Astrocyte (in vitro differentiated cells and primary cell): Measurements from ENCODE around the gene SLC25A33. TPM values are rescaled to one million over a fixed set of nuclear protein-coding genes. Genes with fewer than 3 reads are reported as not detected.
"Not testable (repeated sequence)": the region's sequence is repeated elsewhere in the genome, so short reads cannot be mapped to it uniquely, and the experiment has no call there.

Experiments
- DNase-seq: peaks from one replicate; pipeline ENCODE4 v3.0.0-alpha.2; 2010; ENCODE audit warnings: low read depth
- FAIRE-seq: peaks from 2 replicates; lab custom pipeline; 2011; peaks lifted over from hg19 to GRCh38; lab: Jason Lieb, UNC
- H2AFZ ChIP-seq: 2 replicates; pipeline ENCODE4 v1.6.0; 2012; ENCODE audit warnings: low read depth, low read length, inconsistent platforms
- H3K27ac ChIP-seq: 2 replicates; pipeline ENCODE4 v1.5.1; 2011; ENCODE audit warnings: low read depth, low read length, inconsistent platforms
- H3K27me3 ChIP-seq: 2 replicates; pipeline ENCODE4 v1.6.0; 2011; ENCODE audit warnings: low read length, inconsistent platforms; ENCODE audit not compliant: insufficient read depth
- H3K36me3 ChIP-seq: 2 replicates; pipeline ENCODE4 v1.5.1; 2011; ENCODE audit warnings: low read length, inconsistent platforms; ENCODE audit not compliant: insufficient read depth
- H3K4me1 ChIP-seq: 2 replicates; pipeline ENCODE4 v1.5.1; 2011; ENCODE audit warnings: low read length, inconsistent platforms; ENCODE audit not compliant: insufficient read depth
- H3K4me2 ChIP-seq: 2 replicates; pipeline ENCODE4 v1.6.0; 2012; ENCODE audit warnings: low read length, inconsistent platforms
- H3K4me3 ChIP-seq: 2 replicates; pipeline ENCODE4 v1.5.1; 2011; ENCODE audit warnings: low read depth, mild to moderate bottlenecking, low read length, inconsistent platforms; ENCODE audit not compliant: insufficient read depth
- H3K79me2 ChIP-seq: 2 replicates; pipeline ENCODE4 v1.6.0; 2012; ENCODE audit warnings: mild to moderate bottlenecking, low read length, inconsistent platforms; ENCODE audit not compliant: insufficient read depth
- H3K9ac ChIP-seq: 2 replicates; pipeline ENCODE4 v1.6.0; 2012; ENCODE audit warnings: mild to moderate bottlenecking, low read length, inconsistent platforms
- H3K9me3 ChIP-seq: 2 replicates; pipeline ENCODE4 v1.5.1; 2012; ENCODE audit warnings: low read depth, mild to moderate bottlenecking, low read length, inconsistent platforms; ENCODE audit not compliant: insufficient read depth
- H4K20me1 ChIP-seq: 2 replicates; pipeline ENCODE4 v1.6.0; 2012; ENCODE audit warnings: low read length, inconsistent platforms; ENCODE audit not compliant: insufficient read depth
- H3K27ac Mint-ChIP-seq: one replicate; pipeline ENCODE4 v1.8.0; 2021; ENCODE audit warnings: mild to moderate bottlenecking, mixed read lengths; ENCODE audit not compliant: unreplicated experiment
- H3K27me3 Mint-ChIP-seq: one replicate; pipeline ENCODE4 v1.8.0; 2021; ENCODE audit warnings: low read depth, mixed read lengths; ENCODE audit not compliant: unreplicated experiment
- H3K36me3 Mint-ChIP-seq: one replicate; pipeline ENCODE4 v1.8.0; 2021; ENCODE audit warnings: low read depth, mixed read lengths; ENCODE audit not compliant: unreplicated experiment
- H3K4me1 Mint-ChIP-seq: one replicate; pipeline ENCODE4 v1.8.0; 2021; ENCODE audit warnings: low read depth, mixed read lengths; ENCODE audit not compliant: unreplicated experiment
- H3K4me3 Mint-ChIP-seq: one replicate; pipeline ENCODE4 v1.8.0; 2021; ENCODE audit warnings: mild to moderate bottlenecking, moderate library complexity, mixed read lengths; ENCODE audit not compliant: unreplicated experiment
- H3K9me3 Mint-ChIP-seq: one replicate; pipeline ENCODE4 v1.8.0; 2021; ENCODE audit warnings: mild to moderate bottlenecking, mixed read lengths; ENCODE audit not compliant: unreplicated experiment
- CTCF ChIP-seq: IDR thresholded peaks from 2 replicates; pipeline ENCODE4 v1.5.1; 2011; ENCODE audit warnings: low read depth, mild to moderate bottlenecking, inconsistent platforms, low read length, moderate library complexity; ENCODE audit not compliant: insufficient read depth
- EZH2 ChIP-seq: IDR thresholded peaks from 2 replicates; pipeline ENCODE4 v1.6.1; 2012; ENCODE audit warnings: mild to moderate bottlenecking, low read length, inconsistent platforms; ENCODE audit not compliant: insufficient read depth
- total RNA-seq: library from RNA; stranded (reverse); gene quantifications from 2 replicates; pipeline ENCODE4 v1.2.1, GENCODE V29; 2021

Gene SLC25A33
- total RNA-seq, 1 donor from 2014 or later = 6.7 TPM

- H3K4me2 ChIP-seq = no peak overlapping the region
- H3K4me3 ChIP-seq = no peak overlapping the region
- TF ChIP-seq CTCF (no peak), EZH2 (no peak)
- Mint-ChIP-seq H3K27me3 (peaks cover 11% of the 10 kb centered on the region), H3K4me3 (no peak overlapping the region), H3K9me3 (no peaks in the 10 kb centered on the region), H3K36me3 (no peaks in the 10 kb centered on the region), H3K4me1 (peaks cover 1% of the 10 kb centered on the region), H3K27ac (no peak overlapping the region)
- H3K9ac ChIP-seq = no peak overlapping the region
- H3K36me3 ChIP-seq = no peaks in the 10 kb centered on the region
- FAIRE-seq (no peak), DNase-seq (no peak)
- no peaks in the 10 kb centered on the region for H3K79me2 ChIP-seq
- no peak overlapping the region for H3K27ac ChIP-seq
- H3K4me1 ChIP-seq = no peaks in the 10 kb centered on the region
- no peak overlapping the region for H2AFZ ChIP-seq
- H3K27me3 ChIP-seq = no peaks in the 10 kb centered on the region
- no peaks in the 10 kb centered on the region for H4K20me1 ChIP-seq
- H3K9me3 ChIP-seq = no peaks in the 10 kb centered on the region
These were observed 79.8 kb downstream of the SLC25A33 start for GRCh38 chr1:9618909-9619679.

GRCh38 chr1:9621032-9621431 lies 81.8 kb downstream of the SLC25A33 start:
- no peak overlapping the region for H3K9ac ChIP-seq
- H3K4me3 ChIP-seq = no peak overlapping the region
- no peaks in the 10 kb centered on the region for H3K79me2 ChIP-seq
- H3K27ac ChIP-seq = no peak overlapping the region
- H3K4me2 ChIP-seq = no peak overlapping the region
- H3K27me3 ChIP-seq = no peaks in the 10 kb centered on the region
- H3K4me1 Mint-ChIP-seq = peaks cover 1% of the 10 kb centered on the region
- H3K9me3 Mint-ChIP-seq = no peaks in the 10 kb centered on the region
- no peak overlapping the region for H3K4me3 Mint-ChIP-seq
- H3K9me3 ChIP-seq = no peaks in the 10 kb centered on the region
- no peak overlapping the region for H2AFZ ChIP-seq
- DNase-seq = no peak
- no peaks in the 10 kb centered on the region for H3K36me3 ChIP-seq
- no peaks in the 10 kb centered on the region for H4K20me1 ChIP-seq
- TF ChIP-seq EZH2 (no peak), CTCF (no peak)
- H3K27me3 Mint-ChIP-seq = peaks cover 15% of the 10 kb centered on the region
- no peak overlapping the region for H3K27ac Mint-ChIP-seq
- no peaks in the 10 kb centered on the region for H3K36me3 Mint-ChIP-seq
- no peaks in the 10 kb centered on the region for H3K4me1 ChIP-seq
- no peak for FAIRE-seq

GRCh38 chr1:9624081-9624480 lies 84.8 kb downstream of the SLC25A33 start:
- no peaks in the 10 kb centered on the region for H3K9me3 Mint-ChIP-seq
- H3K4me1 Mint-ChIP-seq = peaks cover 4% of the 10 kb centered on the region
- Histone ChIP-seq H3K27ac (no peak overlapping the region), H2AFZ (no peak overlapping the region), H4K20me1 (no peaks in the 10 kb centered on the region), H3K27me3 (no peaks in the 10 kb centered on the region), H3K4me2 (no peak overlapping the region), H3K9ac (no peak overlapping the region), H3K9me3 (no peaks in the 10 kb centered on the region), H3K4me3 (no peak overlapping the region), H3K36me3 (no peaks in the 10 kb centered on the region), H3K79me2 (no peaks in the 10 kb centered on the region), H3K4me1 (peaks cover 5% of the 10 kb centered on the region)
- H3K36me3 Mint-ChIP-seq = no peaks in the 10 kb centered on the region
- H3K27me3 Mint-ChIP-seq = peaks cover 21% of the 10 kb centered on the region
- TF ChIP-seq EZH2 (no peak), CTCF (no peak)
- FAIRE-seq (no peak), DNase-seq (no peak)
- H3K4me3 Mint-ChIP-seq = no peak overlapping the region
- H3K27ac Mint-ChIP-seq = no peak overlapping the region

GRCh38 chr1:9625030-9625429 lies 85.8 kb downstream of the SLC25A33 start:
- not testable (repeated sequence) for H3K4me3 Mint-ChIP-seq

More at GRCh38 chr1:9625030-9625429, 85.8 kb downstream of the SLC25A33 start:
- H3K9me3 Mint-ChIP-seq, H4K20me1 ChIP-seq, H3K36me3 ChIP-seq, H3K9me3 ChIP-seq, H3K4me1 ChIP-seq, H3K27me3 ChIP-seq, H3K27ac Mint-ChIP-seq, FAIRE-seq, H3K4me3 ChIP-seq, H3K4me1 Mint-ChIP-seq, DNase-seq, H2AFZ ChIP-seq, H3K36me3 Mint-ChIP-seq, H3K79me2 ChIP-seq, H3K27ac ChIP-seq, H3K4me2 ChIP-seq, H3K9ac ChIP-seq: not testable (repeated sequence)
- H3K27me3 Mint-ChIP-seq = peaks cover 21% of the 10 kb centered on the region
